GM12892 (cell line): ENCODE results near the gene CHMP6.

Experiments
- POLR2A ChIP-seq: IDR thresholded peaks from 2 replicates; pipeline ENCODE4 v1.6.1; 2011; ENCODE audit warnings: low read depth, low read length, control low read depth
- POLR2AphosphoS5 ChIP-seq: IDR thresholded peaks from 2 replicates; pipeline ENCODE4 v1.6.1; 2011; ENCODE audit warnings: low read depth, low read length, control low read depth
- TAF1 ChIP-seq: IDR thresholded peaks from 2 replicates; pipeline ENCODE4 v1.6.1; 2011; ENCODE audit warnings: low read depth, mild to moderate bottlenecking, control low read depth, low read length, borderline replicate concordance

DNA sequence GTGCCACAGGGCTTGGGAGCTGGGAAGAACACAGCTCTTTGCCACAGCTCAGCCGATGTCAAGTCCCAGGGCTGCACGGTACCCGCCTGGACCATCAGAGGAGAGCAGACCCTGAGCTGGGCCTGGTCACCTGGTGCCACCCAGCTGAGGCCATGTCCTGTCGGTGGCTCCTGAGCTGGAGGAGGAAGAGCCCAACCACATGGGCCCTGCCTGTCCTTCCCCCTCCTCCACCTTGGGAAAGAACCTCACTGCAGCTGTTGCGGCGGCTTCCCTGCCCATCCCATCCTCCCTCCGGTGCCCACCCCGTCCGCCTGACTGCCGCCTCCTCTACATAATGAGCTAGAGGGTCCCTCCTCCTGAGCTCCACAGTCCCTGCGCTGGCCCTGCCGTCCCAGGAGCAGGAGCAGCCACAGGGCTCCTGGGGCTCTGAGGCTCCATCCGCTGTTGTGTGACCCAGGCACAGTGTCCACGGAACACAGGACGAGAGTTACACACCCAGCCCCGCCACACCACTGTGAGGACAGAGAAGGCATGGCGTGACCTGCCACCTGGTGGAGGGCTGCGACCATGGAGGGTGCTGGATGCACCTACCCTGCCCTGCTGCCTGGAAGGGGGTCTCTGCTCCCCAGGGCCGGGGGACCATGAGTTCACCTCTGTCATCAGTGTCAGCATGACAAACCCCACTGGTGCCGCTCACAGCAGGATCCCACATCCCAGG, 21.4 kb upstream of the CHMP6 start:
- TF ChIP-seq POLR2A (peak; percentile 22; the same call in 1 of the 2 replicates), POLR2AphosphoS5 (no peak), TAF1 (no peak)
